CD4-positive, alpha-beta T cell treated with Interleukin-15 for 4 hours (primary cell): ENCODE results near the gene PIP5K1A.
"Not testable (repeated sequence)": the region's sequence is repeated elsewhere in the genome, so short reads cannot be mapped to it uniquely, and the experiment has no call there.

Source experiments
- DNase-seq: peaks from one replicate; pipeline ENCODE4 v3.0.0-alpha.2; 2020; ENCODE audit warnings: low spot score

Gene PIP5K1A, protein sequence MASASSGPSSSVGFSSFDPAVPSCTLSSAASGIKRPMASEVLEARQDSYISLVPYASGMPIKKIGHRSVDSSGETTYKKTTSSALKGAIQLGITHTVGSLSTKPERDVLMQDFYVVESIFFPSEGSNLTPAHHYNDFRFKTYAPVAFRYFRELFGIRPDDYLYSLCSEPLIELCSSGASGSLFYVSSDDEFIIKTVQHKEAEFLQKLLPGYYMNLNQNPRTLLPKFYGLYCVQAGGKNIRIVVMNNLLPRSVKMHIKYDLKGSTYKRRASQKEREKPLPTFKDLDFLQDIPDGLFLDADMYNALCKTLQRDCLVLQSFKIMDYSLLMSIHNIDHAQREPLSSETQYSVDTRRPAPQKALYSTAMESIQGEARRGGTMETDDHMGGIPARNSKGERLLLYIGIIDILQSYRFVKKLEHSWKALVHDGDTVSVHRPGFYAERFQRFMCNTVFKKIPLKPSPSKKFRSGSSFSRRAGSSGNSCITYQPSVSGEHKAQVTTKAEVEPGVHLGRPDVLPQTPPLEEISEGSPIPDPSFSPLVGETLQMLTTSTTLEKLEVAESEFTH

DNA sequence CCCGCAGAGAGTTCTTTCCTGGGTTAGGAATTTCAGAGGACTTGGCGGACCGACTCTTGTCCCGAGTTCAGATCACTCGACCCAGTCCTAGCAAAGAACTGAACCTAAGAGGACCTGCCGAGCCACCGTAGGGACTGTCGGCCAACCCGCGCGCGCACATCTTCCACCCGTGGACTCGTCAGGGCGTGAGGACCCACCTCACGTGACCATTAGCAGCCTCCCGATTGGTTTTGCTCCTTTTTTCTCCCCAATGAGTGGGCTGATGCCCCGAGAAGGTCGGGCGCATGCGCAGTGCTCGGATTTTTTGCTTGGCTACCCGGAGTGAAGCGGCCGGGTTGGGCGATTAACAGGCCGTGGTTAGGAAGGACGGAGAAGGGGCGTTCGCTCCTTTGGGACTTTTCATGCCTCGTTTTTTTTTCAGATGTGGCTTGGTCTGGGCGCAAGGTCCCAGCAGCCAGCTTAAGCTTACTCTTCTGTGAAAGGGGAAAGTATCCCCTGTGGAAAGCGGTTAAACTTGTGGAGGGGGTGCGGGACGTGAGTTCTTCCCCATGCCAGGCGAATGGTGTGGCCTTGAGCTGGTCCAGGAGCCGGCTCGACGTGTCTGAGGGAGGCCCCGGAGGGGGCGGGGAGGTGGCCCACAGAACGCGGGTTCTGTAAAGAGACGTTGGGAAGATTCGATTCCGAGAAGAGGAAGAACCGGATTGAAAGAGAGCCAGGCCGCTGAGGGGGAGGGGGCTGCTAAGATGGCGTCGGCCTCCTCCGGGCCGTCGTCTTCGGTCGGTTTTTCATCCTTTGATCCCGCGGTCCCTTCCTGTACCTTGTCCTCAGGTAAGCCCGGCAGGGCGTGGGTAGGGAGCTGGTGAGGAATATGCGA, at the start of gene PIP5K1A:
Gene PIP5K1A, plus strand, starts transcription at position 299 of the 874 bp plus-strand sequence. Its CDS starts 445 bp downstream, at position 744.
- peak; percentile 99 for DNase-seq

DNA sequence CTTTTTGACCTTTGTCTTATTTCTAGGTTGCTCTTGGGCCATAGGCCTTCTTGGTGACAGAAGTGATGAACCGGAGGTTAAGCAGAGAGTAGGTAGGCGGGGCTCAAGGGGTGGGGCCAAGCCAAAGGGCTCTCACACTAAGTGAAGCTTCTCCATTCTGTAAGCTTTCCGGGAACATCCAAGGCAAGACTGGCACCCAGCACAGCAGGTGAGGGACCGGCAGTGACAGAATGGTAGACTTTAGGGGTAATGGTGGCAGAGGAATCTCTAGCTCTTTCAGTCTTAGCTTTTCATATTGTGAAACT, 41.9 kb upstream of the PIP5K1A start, which contains the start of gene TNFAIP8L2:
Gene TNFAIP8L2, plus strand, starts transcription at position 135 of the 305 bp plus-strand sequence. CDS start 2,049 bp downstream, outside the sequence.
- peak; percentile 69 for DNase-seq

DNA sequence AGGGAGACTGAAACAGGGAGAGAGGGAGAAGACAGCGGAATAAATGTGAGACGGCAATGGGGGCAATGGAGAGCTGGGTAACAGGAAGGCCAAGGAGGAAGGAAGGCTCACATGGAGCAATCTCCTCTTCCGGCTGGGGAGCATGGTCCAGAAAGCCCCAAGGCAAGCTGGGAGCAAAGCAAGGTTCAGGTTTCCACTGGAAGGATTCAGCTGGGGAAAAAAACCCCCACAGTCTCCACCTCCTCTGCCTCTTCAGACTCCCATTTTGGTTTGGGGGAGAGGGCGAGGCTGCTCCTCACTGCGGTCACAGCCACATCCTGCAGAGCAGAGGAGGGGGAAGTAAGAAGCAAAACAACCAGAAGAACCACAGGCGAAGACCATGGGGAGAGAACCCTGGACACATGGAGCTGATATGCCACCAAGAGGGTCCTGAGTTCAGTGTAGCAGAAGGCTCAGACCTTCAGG, 41.3 kb upstream of the PIP5K1A start:
- peak; percentile 57 for DNase-seq

DNA sequence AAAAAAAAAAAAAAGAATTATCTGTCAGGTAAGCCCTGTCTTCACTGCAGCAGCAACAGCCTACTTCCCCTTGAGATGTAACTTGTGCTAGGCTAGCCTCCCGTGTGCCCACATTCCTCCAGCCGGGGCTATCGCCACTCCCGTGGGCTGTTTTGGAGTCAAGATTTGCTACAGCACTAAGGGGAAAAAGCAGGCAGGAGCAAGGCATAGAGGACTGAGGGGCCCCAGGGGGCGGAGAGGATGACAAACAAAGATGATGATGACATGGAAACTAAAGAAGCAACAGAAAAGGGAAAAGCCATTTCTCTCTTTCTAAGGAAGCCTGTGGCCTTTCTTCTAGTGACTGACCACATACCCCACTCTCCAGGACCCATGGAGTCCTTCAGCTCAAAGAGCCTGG, 40.0 kb upstream of the PIP5K1A start:
- no peak for DNase-seq

DNA sequence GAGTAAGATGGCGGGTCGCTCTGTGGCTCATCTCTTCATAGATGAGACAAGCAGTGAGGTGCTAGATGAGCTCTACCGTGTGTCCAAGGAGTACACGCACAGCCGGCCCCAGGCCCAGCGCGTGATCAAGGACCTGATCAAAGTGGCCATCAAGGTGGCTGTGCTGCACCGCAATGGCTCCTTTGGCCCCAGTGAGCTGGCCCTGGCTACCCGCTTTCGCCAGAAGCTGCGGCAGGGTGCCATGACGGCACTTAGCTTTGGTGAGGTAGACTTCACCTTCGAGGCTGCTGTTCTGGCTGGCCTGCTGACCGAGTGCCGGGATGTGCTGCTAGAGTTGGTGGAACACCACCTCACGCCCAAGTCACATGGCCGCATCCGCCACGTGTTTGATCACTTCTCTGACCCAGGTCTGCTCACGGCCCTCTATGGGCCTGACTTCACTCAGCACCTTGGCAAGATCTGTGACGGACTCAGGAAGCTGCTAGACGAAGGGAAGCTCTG, 39.6 kb upstream of the PIP5K1A start:
- no peak for DNase-seq

DNA sequence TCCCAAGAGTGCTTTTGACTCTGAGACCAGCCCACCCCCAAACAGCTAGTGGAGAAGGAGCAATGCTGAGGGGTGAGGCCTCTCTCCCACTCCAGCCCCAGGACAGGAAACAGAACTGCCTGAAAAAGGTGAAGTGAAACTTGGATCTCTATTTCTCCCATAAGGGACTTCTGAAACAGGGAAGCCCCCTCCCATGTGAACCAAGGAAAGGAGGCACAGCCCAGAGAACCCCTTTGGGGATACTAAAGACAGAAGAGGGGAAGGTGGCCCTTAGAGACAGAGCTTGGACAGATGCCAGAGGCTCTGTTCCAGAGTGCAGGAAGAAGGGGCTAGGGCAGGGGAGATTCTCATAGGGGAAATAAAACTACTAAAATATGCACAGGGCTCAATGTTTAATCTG, 39.0 kb upstream of the PIP5K1A start:
- DNase-seq: no peak

DNA sequence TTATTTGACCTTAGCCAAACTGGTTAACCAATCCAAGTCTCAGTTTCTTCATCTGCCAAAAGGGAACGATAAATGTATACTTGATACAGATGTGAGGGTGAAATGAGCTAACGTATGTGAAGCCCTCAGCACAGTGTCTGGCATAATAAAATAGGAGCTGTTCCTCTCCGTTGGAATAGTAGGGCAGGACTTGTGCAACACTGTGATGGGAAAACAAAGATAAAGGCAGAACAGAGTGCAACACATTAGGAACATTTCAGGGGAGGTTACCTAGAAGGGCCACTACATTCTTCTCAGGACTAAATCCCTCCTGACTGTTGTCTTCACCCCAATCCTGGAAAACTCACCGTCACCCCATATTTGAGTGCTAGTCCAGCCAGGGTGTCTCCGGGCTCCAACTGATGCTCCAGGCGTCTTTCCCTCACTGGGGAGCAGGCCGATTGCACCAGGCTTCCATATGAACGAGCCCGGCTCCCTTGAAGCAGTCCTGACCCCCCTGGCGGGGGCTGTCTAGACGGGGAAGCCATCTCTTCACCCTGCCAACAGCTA, 33.5 kb upstream of the PIP5K1A start:
- no peak for DNase-seq

DNA sequence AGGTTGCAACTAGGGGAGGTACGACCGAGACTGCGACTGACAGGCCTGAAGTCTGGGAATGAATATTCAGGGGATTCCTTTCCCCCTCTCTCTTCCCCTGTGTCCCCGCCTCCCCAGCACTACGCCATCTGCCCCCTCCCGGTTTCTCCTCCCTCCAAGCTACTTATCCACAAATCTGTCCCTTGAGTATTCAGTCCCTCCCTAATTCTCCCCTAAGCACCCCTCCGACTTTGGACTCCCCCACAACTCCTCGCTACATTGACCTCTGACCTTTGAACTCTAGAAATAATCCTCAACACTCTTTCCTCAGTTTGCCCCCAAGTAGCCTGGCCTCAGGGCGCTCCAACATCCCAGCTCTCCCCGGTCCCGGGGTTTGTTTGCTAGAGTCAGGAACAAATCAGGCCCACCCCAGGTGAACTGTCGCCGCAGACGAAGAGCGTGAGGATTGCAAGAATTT, 33.0 kb upstream of the PIP5K1A start:
- DNase-seq: no peak

DNA sequence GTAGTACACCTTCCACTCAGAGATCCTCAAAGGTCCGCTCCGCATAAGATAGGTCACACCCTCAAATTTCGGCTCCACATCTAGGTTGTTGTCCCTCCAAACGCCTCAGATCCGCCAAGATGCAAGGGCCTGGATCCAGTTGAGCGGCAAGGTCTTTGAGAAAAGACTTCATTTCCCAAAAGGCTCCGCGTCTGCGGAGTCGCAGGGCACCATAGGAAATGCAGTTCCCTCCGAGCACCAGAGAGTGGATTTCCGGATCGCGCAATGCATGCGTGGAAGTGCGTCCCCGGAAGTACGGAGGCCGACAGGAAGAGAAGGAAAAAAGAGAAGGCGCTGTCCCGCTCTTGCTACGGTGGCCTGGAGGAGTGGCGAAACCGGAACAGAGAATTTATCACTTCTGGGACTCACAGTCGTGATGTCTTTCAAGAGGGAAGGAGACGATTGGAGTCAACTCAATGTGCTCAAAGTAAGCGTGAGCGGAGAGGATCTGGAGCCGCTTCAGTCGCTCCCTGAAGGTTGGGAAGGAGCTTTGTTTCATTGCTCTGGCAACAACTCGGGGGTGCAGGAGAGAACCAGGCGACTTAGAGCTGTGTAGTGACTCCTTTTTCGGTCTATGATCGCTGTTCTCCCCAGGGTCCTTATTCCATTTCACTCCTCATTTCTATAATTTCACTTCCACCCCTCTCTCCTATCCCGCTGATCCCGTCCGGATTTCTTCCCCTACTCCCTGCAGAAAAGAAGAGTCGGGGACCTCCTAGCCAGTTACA, 32.4 kb upstream of the PIP5K1A start, which contains the start of the genes LYSMD1 and SCNM1:
Gene LYSMD1, minus strand, starts transcription at position 165 of the 767 bp plus-strand sequence. CDS start 644 bp downstream, outside the sequence.
Gene SCNM1, plus strand, starts transcription at position 407 of the 767 bp plus-strand sequence. Its CDS starts 9 bp downstream, at position 416.
- peak; percentile 98 for DNase-seq

DNA sequence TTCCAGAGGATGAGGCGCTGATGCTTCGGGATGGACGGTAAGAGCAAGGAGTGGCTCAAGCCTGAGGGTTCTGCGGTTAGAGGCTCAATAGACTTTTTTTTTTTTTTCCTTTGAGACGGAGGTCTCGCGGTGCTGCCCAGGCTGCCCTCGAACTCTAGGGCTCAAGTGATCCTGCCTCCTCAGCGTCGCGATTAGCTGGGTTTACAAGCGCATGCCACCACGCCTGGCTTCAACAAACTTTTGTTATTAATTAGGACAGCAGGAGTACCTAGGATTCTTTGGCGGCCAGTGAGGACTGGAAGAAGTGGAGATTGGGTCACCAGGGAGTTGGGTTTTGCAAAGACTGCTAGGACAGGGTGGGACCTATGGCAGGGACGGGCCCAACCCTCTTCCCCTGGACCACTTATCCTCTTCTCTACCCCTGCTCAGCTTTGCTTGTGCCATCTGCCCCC, 31.8 kb upstream of the PIP5K1A start:
- no peak for DNase-seq

DNA sequence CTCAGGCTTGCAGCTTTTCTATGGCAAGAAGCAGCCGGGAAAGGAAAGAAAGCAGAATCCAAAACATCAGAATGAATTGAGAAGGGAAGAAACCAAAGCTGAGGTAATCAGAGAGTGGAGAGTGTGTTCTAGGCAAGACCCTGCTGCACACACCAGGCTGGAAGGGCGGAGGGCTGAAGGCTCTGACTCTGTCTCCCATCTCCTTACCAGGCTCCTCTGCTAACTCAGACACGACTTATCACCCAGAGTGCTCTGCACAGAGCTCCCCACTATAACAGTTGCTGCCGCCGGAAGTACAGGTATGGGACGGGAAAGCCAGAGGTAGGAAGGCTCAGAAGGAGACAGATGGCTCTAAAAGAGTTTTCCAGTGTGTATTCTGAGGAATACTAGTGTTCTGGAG, 31.2 kb upstream of the PIP5K1A start:
- DNase-seq: no peak

DNA sequence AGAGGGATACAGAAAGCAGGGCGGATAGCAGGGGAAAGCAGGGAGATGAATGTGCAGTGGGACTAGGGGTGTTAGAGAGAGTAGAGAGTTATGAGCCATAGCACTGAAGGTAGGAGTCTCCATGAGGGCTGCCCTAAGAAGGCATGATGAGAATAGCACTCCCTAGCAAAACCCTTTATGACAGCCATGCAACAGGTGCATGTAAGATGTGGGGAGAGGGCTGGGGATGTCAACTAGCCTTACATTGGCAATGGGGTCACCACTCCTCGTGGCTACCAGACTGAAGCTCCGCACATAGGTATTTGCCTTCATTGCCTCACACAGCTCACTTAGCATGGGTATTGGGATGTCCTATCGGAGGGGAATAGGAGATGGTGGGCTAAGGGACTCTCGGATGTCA, 27.2 kb upstream of the PIP5K1A start:
- DNase-seq: no peak

DNA sequence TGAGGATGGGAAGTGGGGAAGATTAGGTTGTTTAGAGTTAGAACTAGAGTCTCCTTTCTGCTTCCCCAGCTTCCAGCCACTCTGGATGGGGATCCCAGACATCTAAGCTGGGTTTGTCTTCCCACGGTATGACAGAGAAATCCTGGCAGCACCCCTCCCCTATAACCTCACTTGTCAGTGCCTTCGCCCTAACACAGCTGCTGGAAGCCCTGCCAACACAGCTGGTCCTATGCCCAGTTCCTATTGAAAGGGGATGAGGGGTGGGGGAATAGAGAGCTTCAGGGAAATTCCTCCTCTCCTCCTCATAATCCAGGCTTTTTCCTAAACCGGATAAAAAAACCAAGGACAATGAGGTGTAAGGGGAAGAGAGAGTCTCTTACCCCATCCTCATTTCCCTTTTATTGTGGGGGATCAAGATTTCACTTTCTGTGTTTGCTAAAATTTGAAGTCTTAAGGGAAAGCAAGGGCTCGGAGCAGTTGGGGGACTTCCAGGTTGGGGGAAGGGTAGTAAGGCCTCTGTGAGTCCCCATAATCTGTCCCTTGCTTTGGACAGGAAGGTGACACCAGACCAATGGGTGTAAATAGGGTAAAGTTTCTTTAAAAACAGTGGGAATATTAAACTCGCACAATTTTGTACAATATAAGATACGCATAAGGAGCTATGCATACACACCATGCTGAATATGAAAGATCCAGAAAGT, 23.2 kb upstream of the PIP5K1A start:
- DNase-seq: no peak

DNA sequence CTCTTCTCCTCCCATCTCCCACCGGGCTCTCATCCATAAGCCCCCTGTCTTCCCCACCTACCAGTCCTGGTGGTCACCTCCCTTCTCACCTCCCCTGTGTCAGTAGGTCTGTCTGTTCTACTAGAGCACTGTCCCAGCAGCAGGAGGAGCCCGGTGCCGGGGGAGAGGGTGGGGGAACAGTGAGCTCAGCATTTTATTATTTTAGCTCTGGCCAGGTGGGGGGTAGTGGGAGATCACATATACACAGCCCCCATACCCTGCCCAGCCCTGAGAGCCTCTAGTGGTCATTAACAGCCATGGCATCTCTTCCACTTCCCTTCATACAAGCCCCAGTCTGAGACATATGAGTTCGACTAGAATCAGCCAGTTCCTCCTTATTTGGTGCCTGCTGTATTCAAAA, 22.5 kb upstream of the PIP5K1A start, which contains the start of gene TMOD4:
Gene TMOD4, minus strand, starts transcription at position 119 of the 400 bp plus-strand sequence. CDS start 1,106 bp downstream, outside the sequence.
- no peak for DNase-seq

DNA sequence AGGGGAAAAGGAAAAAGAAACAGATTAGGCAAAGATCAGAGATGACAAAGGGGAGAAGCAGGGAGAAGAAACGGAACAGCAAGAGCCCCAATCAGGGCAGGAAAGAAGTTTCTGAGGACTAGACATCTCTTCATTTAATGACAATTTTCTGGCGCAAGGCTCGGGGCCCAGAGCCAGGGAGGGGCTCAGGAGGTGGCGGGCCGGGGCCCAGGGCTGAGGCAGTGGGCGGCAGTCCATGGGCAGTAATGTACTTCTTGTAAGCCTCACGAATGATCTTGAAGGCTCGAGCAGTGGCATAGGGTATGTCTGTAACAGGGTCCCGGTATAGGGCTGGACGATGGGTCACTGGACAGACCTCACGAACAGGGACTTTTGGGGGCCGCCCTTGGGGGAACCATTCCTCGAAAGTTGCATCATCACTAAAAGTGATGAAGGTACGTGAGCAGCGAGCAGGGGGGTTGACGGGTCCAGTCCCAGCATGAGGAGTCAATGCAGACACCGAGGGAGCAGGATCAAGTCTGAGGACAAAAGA, 21.8 kb upstream of the PIP5K1A start:
- no peak for DNase-seq

DNA sequence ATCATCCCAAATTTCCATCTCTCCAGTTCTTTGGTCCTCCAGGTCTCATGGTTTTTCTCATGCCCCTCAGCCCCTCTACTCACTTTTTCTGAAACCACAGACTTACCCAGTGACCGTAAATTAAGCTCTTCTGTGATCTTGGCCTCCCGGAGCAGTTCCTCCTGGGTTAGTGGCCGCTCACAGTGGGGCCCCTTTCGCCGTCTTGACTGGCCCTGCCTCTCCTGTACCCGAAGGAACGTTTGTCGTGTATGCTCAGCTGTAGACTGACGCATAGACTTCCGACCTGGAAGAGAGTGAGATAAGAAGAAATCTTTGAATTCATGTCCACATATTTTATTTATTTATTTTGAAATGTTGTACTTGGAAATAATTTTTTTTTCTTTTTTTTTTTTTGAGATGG, 14.1 kb upstream of the PIP5K1A start:
- no peak for DNase-seq

DNA sequence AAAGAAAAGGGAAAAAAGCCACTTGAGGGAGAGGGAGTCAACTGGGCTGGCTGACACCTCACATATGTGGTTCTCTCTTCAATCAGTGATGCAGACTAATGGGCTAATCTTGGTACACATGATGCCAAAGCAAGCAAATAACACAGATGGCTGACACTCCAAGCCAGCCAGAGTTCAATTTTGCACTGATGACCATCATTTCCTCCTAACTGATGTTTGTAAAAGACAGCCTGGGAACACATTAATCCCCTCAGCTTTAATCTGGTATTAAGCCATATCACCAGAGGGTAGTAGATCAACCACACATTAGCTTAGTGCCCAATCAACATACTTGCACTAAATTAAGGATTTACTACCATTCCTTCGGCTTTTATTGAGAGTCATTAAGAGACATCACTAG, 11.1 kb upstream of the PIP5K1A start:
- DNase-seq: no peak

DNA sequence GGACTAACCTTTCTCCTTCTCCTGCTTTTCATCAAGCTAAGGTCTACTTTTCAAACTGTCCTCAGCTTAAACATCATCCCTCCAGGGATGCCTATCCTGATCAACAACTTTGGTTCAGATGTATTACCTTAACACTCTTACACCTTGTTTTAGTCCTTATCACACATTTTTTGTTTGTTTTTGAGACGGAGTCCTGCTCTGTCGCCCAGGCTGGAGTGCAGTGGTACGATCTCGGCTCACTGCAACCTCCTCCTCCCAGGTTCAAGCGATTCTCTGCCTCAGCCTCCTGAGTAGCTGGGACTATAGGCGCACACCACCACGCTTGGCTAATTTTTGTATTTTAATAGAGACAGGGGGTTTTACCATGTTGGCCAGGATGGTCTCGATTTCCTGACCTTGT, 9.7 kb upstream of the PIP5K1A start:
- DNase-seq: not testable (repeated sequence)

DNA sequence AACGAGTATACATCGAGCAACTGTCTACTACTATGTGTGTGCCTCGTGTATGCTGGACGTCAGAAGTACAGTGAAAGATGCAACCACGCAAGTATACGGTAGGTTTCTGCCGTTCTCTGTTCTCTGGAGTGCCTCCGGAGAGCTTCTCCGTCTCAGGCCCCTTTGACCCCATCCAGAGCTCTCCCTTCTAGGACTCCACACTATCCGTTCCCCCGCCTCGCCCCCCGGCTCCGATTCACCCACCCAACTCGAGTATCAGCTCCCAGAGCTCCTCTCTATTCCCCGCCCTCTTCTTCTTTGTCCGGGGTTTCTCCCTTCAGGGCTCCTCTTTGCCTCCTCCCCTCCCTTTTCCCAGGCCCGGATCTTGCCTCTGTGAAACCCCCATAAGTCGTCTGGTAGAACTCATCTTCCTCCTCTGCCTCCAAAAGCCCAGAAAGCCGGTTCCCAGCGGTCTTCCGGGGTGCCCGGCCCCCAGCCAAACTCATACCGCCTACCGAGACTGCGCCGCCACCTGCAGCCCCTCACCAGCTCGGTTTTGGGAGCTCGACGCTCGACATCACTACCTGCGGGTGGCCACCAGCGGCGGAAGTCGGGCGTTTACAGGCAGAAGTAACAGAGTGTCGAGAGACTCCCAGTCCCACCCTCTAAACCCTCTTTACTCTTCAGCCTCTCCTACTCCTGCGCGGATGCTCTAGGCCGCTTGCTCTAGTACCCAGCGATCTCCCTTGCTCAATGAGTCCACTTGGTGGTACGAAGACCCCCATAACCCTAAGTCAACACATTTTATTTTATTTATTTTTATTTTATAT, 8.5 kb upstream of the PIP5K1A start, which contains the start of gene VPS72:
Gene VPS72, minus strand, starts transcription at position 561 of the 809 bp plus-strand sequence. Its CDS starts 76 bp downstream, at position 485.
- DNase-seq: peak; percentile 85
